Gastrocnemius medialis (tissue), 4 donors: ENCODE data around the gene RPP30.
A peak's percentile ranks its signal among the peaks of the same experiment; 100 is the strongest.

Source experiments
- CTCF ChIP-seq, 5 experiments: fragments of 450-650 bp in 3 of 5; fragments of 200-600 bp in 2 of 5; sonication (generic) in 2 of 5; IDR thresholded peaks in 4 of 5; conservative IDR thresholded peaks in 1 of 5; 1 replicate in 4 of 5; 2 replicates in 1 of 5; pipeline ENCODE4 v1.5.1; 2016 to 2019; ENCODE audit warnings: antibody characterized with exemption in 5 of 5, mild to moderate bottlenecking in 3 of 5, moderate library complexity in 3 of 5
- POLR2A ChIP-seq, 2 donors: fragments of 450-650 bp; IDR thresholded peaks; one replicate each; pipeline ENCODE4 v1.6.1; 2017; ENCODE audit warnings: antibody characterized with exemption in 2 of 2, mild to moderate bottlenecking in 2 of 2, moderate library complexity in 2 of 2

GRCh38 chr10:90857635-90858460 is 13.9 kb upstream of the RPP30 start, which contains the start of gene HTR7:
- TF ChIP-seq CTCF (IDR thresholded peaks at IDR 0.05 in 4 of 5, conservative IDR thresholded peaks at IDR 0.05 in 1 of 5): peak in 4 of 5 experiments; percentile 43 to 69 (median 66)
- no peak for TF ChIP-seq POLR2A (IDR thresholded peaks at IDR 0.05)
